Left forelimb (tissue), 1 donor: Measurements from ENCODE around the gene TBCD.
"Not testable (repeated sequence)": the region's sequence is repeated elsewhere in the genome, so short reads cannot be mapped to it uniquely, and the experiment has no call there.

Experiments
- DNase-seq: peaks from one replicate; pipeline ENCODE4 v3.0.0-alpha.2; 2018; ENCODE audit warnings: low spot score

TBCD gene

GRCh38 chr17:82767041-82767754, 15.3 kb downstream of the TBCD start:
- no peak for DNase-seq

GRCh38 chr17:82769041-82769440, 17.2 kb downstream of the TBCD start:
- DNase-seq, result no peak

GRCh38 chr17:82772026-82772425, 20.2 kb downstream of the TBCD start:
- no peak for DNase-seq

GRCh38 chr17:82774456-82774855, 22.6 kb downstream of the TBCD start:
- DNase-seq, result not testable (repeated sequence)

GRCh38 chr17:82775001-82775823, 23.3 kb downstream of the TBCD start:
- DNase-seq, result no peak

- DNase-seq, result no peak
Measured at GRCh38 chr17:82776454-82776853, 24.6 kb downstream of the TBCD start.

- DNase-seq, result not testable (repeated sequence)
Measured at GRCh38 chr17:82777778-82778375, 26.0 kb downstream of the TBCD start.

- peak; percentile 65 for DNase-seq
Measured at GRCh38 chr17:82779541-82779940, 27.7 kb downstream of the TBCD start.

GRCh38 chr17:82780195-82780594, 28.3 kb downstream of the TBCD start:
- no peak for DNase-seq

GRCh38 chr17:82780971-82781893, 29.4 kb downstream of the TBCD start:
- DNase-seq, result peak; percentile 57

GRCh38 chr17:82781894-82782274, 30.0 kb downstream of the TBCD start:
- DNase-seq, result peak; percentile 90

- peak; percentile 47 for DNase-seq
Measured at GRCh38 chr17:82782657-82783207, 30.9 kb downstream of the TBCD start.

- no peak for DNase-seq
Measured at GRCh38 chr17:82783498-82783897, 31.6 kb downstream of the TBCD start.

- DNase-seq, result not testable (repeated sequence)
Measured at GRCh38 chr17:82785581-82785980, 33.7 kb downstream of the TBCD start.

- DNase-seq, result no peak
Measured at GRCh38 chr17:82786427-82786826, 34.6 kb downstream of the TBCD start.

- no peak for DNase-seq
Measured at GRCh38 chr17:82787081-82787848, 35.4 kb downstream of the TBCD start.

GRCh38 chr17:82788206-82789001, 36.5 kb downstream of the TBCD start:
- no peak for DNase-seq

GRCh38 chr17:82789051-82789592, 37.3 kb downstream of the TBCD start:
- DNase-seq, result no peak

GRCh38 chr17:82789806-82790205, 37.9 kb downstream of the TBCD start:
- DNase-seq, result no peak

- no peak for DNase-seq
Measured at GRCh38 chr17:82790391-82790790, 38.5 kb downstream of the TBCD start.
